Measurements from ENCODE around the gene KCNQ1.

KCNQ1 gene

DNA sequence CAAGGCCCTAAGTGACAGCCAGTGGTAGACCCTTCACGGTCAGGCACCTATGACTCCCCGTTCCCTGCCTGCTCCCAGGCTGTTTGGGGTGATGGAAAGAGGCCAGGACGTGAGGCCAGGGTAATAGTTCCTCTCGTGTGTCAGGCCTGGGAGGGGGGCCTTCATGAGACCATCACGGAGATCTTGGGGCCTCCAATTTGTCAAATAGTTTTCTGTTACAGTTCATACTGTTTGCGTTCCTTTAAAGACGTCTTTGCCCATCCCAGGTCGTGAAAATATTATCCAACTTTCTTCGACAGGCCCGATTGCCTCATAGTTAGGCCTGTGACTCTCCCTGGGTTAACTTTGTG is 317.2 kb downstream of the KCNQ1 start:
- TF ChIP-seq, protein P1, sequence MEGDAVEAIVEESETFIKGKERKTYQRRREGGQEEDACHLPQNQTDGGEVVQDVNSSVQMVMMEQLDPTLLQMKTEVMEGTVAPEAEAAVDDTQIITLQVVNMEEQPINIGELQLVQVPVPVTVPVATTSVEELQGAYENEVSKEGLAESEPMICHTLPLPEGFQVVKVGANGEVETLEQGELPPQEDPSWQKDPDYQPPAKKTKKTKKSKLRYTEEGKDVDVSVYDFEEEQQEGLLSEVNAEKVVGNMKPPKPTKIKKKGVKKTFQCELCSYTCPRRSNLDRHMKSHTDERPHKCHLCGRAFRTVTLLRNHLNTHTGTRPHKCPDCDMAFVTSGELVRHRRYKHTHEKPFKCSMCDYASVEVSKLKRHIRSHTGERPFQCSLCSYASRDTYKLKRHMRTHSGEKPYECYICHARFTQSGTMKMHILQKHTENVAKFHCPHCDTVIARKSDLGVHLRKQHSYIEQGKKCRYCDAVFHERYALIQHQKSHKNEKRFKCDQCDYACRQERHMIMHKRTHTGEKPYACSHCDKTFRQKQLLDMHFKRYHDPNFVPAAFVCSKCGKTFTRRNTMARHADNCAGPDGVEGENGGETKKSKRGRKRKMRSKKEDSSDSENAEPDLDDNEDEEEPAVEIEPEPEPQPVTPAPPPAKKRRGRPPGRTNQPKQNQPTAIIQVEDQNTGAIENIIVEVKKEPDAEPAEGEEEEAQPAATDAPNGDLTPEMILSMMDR (IDR thresholded peaks at IDR 0.05): no peak

DNA sequence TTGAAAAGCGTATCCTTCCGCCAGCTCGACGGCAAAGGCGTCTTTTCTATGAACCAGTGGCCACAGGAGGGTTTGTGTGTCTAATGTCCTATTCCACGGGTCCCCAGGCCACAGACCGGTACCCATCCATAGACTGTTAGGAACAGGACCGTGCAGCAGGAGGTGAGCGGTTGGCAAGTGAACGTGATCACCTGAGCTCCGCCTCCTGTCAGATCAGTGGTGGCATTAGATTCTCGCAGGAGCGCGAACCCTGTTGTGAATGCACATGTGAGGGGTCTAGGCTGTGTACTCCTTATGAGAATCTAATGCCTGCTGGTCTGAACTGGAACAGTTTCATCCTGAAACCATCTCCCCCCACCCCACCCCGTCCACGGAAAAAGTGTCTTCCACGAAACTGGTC is 317.6 kb downstream of the KCNQ1 start:
- TF ChIP-seq, protein P1 (IDR thresholded peaks at IDR 0.05): no peak

DNA sequence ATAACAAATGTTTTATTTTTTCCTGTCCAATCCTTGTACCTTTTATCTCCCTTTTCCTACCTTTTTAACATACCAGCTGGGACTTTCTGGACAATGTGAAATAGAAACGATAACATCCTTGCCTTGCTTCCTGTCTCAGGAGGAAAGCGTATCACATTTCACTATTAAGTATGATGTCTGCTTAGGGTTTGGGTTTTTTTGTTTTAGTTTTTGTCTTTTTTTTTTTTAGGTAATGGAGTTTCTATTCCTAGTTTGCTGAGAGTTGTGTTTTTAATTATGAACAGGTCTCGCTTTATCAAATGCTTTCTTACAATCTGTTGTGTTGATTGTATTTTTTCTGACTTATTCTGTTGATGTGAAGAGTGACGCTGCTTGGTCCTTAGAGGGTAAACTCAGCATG is 319.2 kb downstream of the KCNQ1 start:
- TF ChIP-seq, protein P1 (IDR thresholded peaks at IDR 0.05): no peak

DNA sequence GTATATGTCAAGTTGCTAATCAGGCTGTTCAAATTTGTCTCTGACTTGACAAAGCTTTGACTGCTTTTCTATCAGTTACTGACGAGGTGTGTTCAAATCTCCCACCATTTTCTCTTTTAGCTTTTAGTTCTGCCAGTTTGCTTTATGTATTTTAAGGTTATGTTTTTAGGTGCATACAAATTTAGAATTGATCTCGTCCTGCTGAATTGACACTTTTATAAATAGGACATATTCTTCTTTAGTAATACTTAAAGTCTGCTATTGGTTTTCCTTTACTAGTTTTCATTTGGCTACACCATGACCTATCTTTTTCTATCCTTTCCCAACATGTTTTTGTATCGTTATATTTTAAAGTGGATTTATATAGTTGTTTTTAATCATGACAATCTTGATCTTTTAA is 320.7 kb downstream of the KCNQ1 start:
- TF ChIP-seq, protein P1 (IDR thresholded peaks at IDR 0.05): no peak

DNA sequence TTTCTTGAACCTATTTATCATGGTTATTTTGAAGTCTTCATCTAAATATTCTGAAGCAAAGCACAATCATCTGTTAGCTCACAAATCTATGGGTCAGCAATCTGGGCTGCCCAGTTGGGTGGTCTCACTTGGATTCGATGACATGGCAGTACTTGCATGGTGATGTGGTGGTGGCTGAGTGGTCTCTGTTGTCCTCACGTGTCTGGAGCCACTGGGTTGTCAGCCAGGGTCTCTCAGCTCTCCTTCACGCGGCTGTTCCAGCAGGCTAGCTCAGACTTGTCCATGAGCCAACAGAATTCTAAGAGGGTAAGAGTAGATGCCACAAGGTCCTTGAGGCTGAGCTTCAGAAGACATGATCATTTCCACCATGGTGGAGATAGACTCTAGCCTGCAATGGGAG is 321.4 kb downstream of the KCNQ1 start:
- TF ChIP-seq, protein P1 (IDR thresholded peaks at IDR 0.05): no peak

DNA sequence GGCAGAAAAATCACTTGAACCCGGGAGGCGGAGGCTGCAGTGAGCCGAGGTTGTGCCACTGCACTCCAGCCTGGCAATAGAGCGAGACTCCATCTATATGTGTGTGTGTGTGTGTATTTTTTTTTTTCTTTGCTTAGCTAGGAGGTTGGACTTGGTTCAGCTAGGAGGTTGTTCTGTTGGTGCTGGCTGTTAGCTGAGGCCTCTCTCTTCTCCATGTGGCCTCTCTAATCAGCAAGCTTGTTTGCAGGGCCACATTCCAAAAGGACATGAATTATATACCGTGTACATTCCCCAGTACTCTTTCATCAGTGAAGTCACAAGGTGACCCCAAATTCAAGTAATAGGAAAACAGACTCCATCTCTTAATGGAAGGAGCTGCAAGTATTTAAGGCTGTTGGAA is 322.3 kb downstream of the KCNQ1 start:
- TF ChIP-seq, protein P1 (IDR thresholded peaks at IDR 0.05): no peak

DNA sequence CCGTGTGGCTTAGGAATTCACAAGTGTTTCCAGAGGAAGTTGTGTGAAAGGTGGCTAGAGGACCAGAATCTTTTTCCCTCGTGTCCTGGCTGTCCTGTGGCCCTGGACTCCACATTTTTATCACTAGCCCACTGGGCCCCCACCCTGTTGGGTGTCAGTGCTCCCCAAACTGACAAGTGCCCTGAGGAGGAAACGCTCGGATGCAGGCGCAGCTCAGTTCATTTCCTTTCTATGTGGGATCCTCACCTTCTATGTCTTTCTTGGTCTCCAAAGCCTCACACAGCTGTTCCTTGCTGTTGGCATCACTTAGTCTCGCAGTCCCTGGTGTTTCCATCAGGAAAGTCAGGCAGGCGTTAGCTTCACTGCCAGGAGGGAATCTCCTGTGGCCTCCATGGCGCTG is 323.0 kb downstream of the KCNQ1 start:
- TF ChIP-seq, protein P1 (IDR thresholded peaks at IDR 0.05): no peak
